Hematopoietic multipotent progenitor cell treated with erythropoietin and hydrocortisone succinate and interleukin-3 and kit ligand, for 6 days (in vitro differentiated cells): ENCODE results near the gene JAGN1.
"Not testable (repeated sequence)": the region's sequence is repeated elsewhere in the genome, so short reads cannot be mapped to it uniquely, and the experiment has no call there.

ENCODE experiments used
- DNase-seq: peaks from one replicate; pipeline ENCODE4 v3.0.0-alpha.2; 2015

The JAGN1 gene

DNA sequence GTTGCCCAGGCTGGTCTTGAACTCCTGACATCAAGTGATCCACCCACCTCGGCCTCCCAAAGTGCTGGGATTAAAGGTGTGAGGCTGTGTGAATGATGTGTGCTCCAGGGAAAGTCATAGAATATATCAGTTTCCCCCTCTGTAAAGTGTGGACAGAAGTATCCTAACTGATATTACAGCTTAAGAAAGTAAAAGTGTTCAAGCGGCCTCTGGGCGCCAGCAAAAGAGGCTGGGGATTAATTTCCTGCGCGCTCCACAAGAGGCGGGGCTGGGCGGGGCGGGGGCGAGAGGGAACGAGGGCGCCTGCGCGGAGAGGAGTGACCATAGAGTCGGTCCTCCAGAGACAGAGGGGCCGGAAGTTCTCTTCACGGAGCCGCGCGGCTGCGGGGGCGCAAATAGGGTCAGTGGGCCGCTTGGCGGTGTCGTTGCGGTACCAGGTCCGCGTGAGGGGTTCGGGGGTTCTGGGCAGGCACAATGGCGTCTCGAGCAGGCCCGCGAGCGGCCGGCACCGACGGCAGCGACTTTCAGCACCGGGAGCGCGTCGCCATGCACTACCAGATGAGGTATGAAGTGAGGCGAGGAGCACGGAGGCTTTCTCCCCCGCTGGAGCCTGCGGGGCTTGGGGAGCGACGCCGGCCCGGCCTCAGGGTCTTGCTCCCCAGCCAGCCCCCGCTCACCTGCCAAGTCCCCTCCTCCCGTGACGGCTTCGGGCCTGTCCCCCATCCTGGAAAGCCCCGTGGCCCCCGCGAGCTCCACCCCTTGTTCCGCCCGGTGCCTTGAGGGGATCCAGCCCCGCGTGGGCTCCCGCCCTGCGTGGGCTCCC is at the start of gene JAGN1:
Gene JAGN1 (plus strand): TSS at position 362 of the 823 bp plus-strand sequence. CDS start 113 bp downstream, at position 475.
- peak; percentile 96 for DNase-seq

DNA sequence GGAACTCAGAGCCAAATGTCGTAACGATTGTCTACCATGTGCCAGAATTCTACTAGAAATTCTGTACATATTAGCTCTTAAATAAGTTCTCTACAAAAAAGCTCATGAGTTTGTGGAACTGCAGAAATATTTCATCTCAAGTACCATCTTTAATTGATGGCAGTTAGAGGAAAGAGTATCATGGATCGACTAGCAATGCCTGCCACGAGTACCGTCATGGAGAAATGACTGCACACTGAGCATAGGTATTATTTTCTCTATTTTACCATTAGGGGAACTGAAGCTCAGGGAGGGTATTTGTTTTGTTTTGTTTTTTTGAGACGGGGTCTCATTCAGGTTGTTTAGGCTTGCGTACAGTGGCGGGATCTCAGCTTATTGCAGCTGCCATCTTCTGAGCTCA is 49.4 kb upstream of the JAGN1 start:
- DNase-seq, result no peak

- peak; percentile 97 for DNase-seq
Observed at GRCh38 chr3:9843715-9844438, 46.5 kb upstream of the JAGN1 start, which contains the start of gene RPUSD3. Gene RPUSD3, minus strand, starts transcription at chr3:9844008. Its CDS starts 18 bp downstream, at chr3:9843990.

DNA sequence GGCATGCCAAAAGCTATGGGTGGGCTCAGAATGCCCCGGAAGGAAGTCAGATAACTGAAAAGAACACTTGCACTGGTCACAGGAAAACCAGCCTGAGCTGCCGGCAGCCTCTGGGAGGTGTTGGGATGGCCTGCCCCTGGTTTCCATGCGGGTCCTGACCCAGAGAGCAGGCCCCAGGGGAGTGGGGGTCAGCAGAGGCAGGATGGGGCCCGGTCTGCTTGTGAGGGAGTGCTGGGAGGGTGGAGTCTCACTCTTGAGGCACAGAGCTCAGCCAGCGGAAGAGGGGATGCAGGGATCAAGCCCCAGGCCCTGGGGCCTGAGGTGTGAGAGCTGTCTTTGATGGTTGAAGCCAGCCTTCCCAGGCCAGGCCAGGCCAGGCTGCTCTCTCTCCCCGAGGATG is 44.2 kb upstream of the JAGN1 start:
- DNase-seq, result no peak

GRCh38 chr3:9846931-9847488 is 43.4 kb upstream of the JAGN1 start:
- peak; percentile 22 for DNase-seq

- not testable (repeated sequence) for DNase-seq
Observed at GRCh38 chr3:9847870-9848269, 42.5 kb upstream of the JAGN1 start.

- DNase-seq, result peak; percentile 68
Observed at GRCh38 chr3:9848860-9849259, 41.5 kb upstream of the JAGN1 start.

DNA sequence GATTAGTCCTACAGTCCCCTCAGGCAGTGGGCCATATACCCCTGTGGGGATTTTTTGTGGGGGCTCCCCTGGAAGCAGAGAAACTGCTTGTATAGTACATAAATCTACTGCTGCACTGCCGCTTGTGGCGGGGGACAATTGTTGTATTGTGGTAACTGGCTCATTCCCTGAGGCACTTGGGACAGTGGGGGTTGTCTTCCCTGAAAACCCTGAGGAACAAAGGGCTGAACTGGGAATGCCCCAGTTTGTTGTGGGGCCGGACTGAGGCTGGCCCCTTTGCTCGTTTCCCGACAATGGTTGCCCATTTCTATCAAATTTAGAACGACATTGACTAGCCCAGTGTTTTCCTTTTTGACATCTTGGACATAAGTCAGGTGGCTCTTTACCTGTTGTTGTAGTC is 39.0 kb upstream of the JAGN1 start:
- not testable (repeated sequence) for DNase-seq

GRCh38 chr3:9851926-9852325 is 38.5 kb upstream of the JAGN1 start:
- DNase-seq, result not testable (repeated sequence)

DNA sequence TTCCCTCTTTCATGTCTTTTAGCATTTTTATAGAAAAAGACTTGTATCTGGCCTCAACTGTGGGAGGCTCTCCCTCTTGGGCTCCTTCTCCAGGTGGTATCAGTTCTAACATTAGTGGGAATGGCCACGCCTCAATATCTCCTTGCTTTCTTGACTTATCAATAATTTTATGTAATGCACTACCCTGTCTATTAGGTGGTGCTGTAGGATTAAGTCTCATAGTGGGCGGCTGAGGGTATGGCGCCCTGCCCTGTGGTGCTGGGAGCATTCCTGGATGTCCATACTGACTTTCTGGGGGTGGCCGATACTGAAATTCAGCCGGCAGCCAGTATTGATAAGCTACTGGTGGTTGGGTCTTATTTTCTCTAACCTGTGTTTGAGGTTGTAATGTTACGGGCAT is 37.9 kb upstream of the JAGN1 start:
- no peak for DNase-seq

GRCh38 chr3:9854291-9854940 is 36.0 kb upstream of the JAGN1 start:
- not testable (repeated sequence) for DNase-seq

GRCh38 chr3:9855594-9855993 is 34.8 kb upstream of the JAGN1 start:
- DNase-seq, result no peak

DNA sequence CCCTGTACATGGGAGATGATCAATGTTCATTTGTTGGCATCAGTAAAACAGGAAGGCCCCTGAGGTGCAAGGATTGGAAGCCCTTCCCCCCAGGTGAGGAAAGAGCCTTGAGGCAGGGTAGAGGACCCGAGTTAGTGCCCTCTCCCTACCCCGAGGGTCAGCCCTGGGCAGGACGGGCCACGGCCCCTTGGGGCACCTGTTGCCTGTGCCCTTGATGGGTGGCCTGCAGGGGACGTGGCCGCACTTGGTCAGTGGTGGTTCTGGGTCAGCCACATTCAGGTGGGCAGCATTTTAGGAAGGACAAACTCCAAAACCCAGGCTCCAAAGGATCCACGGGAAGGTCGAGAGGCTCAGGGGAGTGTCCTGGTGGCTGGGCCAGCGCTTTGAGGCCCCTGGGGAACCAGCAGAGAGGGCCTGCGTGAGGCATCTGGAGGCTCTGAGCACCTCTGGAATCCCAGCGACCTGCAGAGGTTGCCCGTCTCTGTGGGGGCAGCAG is 30.8 kb upstream of the JAGN1 start:
- DNase-seq, result no peak

GRCh38 chr3:9861201-9861600 is 29.2 kb upstream of the JAGN1 start:
- DNase-seq, result no peak

GRCh38 chr3:9861626-9862130 is 28.7 kb upstream of the JAGN1 start:
- no peak for DNase-seq

DNA sequence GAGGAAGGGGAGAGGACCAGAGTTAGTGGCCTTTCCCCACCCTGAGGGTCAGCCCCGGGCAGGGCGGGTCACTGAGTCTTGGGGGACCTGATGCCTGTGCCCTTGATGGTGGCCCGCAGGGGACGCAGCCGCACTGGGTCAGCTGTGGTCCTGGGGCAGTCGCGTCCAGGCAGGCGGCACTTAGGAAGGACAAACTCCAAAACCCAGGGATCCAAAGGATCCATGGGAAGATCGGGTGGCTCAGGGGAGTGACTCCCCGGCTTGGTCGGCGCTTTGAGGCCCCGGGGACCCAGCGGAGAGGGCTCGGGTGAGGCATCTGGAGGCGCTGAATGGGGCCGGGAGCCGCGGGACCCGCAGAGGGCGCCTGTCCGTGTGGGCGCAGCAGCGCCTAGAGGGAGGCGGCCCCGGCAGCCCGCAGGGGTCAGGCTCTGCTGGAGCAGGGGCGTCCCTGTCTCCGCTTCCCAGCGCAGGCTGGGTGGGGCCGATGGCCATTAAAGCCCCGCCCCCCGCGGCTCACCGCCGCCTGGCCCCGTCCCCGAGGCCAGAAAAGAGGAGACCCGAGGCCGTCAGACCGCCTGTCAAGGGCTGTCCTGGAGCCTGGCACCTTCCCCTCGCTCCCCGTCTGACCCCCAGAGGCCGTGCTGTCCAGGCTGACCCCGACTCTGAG is 27.9 kb upstream of the JAGN1 start:
- peak; percentile 82 for DNase-seq

GRCh38 chr3:9863058-9863772 is 27.2 kb upstream of the JAGN1 start:
- DNase-seq, result no peak

DNA sequence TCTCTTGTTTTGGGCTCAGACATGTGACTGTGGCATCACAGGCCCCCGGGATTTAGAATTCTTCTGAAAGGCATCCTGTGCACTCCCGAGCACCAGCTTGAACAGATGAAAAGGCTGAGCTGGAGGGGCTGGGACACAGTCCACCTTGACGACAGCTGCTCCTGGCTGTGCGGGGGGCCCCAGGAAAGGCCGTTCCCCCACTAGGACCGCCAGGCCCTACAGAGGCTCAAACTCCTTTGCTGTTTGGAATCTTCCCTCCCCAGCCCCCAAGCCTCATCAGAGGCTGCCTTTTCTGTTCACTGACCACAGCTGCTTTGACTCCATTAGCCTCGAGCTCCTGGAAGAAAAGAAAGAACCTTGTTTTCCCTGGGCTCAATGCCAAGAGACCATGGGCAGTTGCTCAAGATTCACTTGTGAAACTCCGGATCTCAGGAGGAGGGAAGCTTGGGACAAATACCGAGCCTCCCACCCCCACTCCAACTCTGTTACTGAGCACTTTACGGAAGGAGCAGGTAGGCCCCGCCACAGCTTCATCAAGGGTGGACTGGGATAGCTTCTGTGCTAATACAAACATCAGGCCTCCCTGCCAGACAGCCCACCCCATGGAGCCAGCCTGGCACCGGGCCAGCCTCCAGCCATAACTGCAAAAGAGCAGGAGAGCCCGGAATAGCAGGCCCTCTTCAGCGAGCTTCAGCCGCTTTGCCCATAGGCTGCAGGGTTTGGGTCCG is 26.0 kb upstream of the JAGN1 start:
- DNase-seq, result no peak

GRCh38 chr3:9865125-9865637 is 25.2 kb upstream of the JAGN1 start:
- not testable (repeated sequence) for DNase-seq

DNA sequence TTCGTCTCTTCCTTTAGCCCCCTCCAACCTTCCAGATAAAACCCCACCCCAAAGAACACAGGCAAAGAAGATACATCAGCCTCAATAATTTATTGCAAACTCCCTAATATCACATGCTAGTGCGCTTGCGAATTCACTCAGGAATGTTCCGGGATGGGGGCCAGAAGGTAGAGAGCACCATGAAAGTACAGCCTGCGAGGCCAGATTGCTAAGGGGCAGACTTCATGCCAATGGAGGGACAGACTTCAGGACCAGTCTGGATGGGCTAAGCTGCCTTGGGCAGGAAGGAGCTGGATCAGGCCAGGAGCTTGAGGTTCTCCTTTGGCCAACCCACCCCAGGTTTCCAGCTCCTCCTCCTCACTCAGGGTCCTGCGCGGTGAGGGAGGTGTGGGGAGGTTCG is 23.8 kb upstream of the JAGN1 start:
- DNase-seq, result no peak

GRCh38 chr3:9867106-9867505 is 23.3 kb upstream of the JAGN1 start:
- DNase-seq, result no peak
